GM20000 (cell line): Measurements from ENCODE around the gene GNL1.
A peak's percentile ranks its signal among the peaks of the same experiment; 100 is the strongest.
"Not testable (repeated sequence)": the region's sequence is repeated elsewhere in the genome, so short reads cannot be mapped to it uniquely, and the experiment has no call there.

Experiments
- DNase-seq: peaks from one replicate; pipeline ENCODE4 v3.0.0; 2012; ENCODE audit warnings: low spot score
- CTCF ChIP-seq: IDR thresholded peaks from 2 replicates; pipeline ENCODE4 v1.5.1; 2012; ENCODE audit warnings: mild to moderate bottlenecking, control low read depth; ENCODE audit errors: extremely low read depth, missing control alignments

GNL1 gene

DNA sequence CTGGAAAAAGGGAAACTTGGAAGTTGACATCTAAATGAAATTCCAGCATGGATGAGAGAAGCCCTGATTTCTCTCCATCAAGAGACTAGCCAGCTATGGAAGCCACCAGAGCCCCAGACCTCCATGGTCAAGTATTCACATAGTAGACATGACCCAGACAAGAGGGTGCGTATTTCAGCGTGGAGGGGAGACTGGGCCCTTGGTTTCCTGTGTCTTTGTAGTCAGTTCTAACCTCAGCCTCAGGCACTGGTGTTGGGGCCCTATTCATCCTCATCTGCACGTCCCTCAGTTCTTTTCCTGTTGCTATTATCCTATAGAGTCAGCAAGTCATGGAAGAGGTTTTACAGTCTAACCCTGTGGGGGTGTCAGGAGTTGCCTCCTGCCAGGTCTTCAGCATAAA lies 12.5 kb downstream of the GNL1 start:
- no peak for DNase-seq
- no peak for TF ChIP-seq CTCF

GRCh38 chr6:30542915-30543314 lies 13.4 kb downstream of the GNL1 start:
- TF ChIP-seq CTCF, result no peak
- DNase-seq, result no peak

- no peak for DNase-seq
- TF ChIP-seq CTCF, result no peak
These were observed 13.9 kb downstream of the GNL1 start for GRCh38 chr6:30542404-30542725.

GRCh38 chr6:30541515-30542403 lies 14.5 kb downstream of the GNL1 start:
- peak; percentile 69 for DNase-seq
- peak; percentile 99 for TF ChIP-seq CTCF

DNA sequence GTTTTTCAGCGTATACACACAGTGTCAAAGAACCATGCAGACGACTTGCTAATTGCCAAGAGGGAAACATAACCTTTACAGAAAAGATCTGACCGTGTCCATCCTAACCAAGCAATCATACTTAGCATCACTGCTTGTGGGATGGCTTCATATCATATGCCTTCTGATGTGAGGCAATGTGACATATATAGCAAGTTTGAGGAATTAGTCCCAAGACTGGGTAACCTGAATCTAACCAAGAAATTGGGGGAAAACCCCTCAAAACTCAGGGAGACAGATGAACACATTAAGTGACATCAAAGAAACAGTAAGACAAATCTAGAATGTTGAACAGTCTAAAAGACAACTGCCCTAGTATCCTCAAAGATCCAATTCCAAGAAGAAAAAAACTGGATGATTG lies 18.4 kb downstream of the GNL1 start:
- no peak for DNase-seq
- no peak for TF ChIP-seq CTCF

DNA sequence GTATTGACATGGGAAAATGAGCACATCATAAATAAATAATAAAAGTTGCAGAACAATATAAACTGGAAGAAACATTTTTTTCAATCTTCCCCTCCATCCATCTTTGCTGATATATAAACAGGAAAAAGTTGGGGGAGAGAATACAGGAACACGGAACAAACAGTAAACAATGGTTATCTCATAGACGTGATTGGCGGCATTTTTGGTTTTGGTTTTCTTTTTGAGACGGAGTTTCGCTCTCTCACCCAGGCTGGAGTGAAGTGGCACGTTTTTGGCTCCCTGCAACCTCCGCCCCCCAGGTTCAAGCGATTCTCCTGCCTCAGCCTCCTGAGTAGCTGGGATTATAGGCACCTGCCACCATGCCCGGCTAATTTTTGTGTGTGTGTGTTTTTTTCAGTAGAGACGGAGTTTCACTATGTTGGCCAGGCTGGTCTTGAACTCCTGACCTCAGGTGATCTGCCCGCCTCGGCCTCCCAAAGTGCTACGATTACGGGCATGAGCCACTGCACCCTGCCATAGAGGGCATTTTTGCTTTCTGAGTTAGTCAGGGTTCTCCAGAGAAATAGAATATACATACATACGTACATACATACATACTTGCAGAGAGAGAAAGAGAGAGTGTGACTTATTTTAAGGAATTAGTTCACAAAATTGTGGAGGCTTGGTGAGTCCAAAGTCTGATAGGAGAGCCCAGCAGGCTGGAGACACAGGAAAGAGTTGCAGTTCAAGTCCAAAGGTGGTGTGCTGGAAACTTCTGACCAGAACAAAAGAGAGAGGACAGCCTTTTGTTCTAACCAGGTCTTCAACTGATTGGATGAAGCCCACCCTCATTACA lies 22.6 kb downstream of the GNL1 start:
- DNase-seq, result no peak
- TF ChIP-seq CTCF, result no peak

GRCh38 chr6:30530014-30530413 lies 26.3 kb downstream of the GNL1 start:
- TF ChIP-seq CTCF, result no peak
- DNase-seq, result no peak

DNA sequence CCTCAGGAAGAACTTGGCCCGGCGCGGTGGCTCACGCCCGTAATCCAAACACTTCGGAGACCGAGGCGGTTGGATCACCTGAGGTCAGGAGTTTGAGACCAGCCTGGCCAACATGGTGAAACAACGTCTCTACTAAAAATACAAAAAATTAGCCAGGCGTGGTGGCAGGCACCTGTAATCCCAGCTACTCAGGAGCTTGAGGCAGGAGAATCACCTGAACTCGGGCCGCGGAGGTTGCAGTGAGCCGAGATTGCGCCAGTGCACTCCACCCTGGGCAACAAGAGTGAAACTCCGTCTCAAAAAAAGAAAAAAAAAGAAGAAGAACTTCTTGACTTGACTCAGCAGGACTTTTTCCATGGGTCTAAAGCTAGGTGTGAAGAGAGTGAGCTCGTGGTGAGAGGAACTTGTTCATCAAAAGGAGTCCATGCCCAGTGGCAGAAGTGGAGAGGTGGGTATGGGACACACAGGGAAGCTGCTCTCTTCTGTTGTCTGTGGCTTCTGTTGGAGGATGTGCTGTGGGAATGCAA lies 26.9 kb downstream of the GNL1 start:
- peak; percentile 40 for DNase-seq

GRCh38 chr6:30526444-30526843 lies 29.8 kb downstream of the GNL1 start:
- DNase-seq, result not testable (repeated sequence)

DNA sequence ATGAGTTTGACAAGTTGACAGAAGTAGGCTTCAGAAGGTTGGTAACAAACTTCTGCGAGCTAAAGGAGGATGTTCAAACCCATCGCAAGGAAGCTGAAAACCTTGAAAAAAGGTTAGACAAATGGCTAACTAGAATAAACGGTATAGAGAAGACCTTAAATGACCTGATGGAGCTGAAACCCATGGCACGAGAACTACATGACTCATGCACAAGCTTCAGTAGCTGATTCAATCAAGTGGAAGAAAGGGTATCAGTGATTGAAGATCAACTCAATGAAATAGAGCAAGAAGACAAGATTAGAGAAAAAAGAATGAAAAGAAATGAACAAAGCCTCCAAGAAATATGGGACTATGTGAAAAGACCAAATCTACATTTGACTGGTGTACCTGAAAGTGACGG lies 34.3 kb downstream of the GNL1 start:
- DNase-seq, result not testable (repeated sequence)

DNA sequence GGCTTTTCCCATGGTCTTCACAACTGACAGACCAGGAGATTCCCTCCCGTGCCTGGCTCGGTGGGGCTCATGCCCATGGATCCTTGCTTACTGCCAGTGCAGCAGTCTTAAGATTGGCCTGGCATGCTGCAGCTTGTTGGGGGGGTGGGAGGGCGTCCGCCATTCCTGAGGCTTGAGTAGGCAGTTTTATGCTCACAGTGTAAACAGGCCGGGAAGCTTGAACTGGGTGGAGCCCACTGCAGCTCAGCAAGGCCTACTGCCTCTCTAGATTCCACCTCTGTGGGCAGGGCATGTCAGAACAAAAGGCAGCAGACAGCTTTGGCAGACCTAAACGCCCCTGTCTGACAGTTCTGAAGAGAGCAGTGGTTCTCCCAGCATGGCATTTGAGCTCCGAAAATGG lies 35.2 kb downstream of the GNL1 start:
- DNase-seq, result not testable (repeated sequence)
